GM12878 (cell line): ENCODE measurements around the gene CCDC61. TPM values are rescaled to one million over a fixed set of nuclear protein-coding genes. Genes with fewer than 3 reads are reported as not detected.

Experiments
- ATAC-seq: fragments of 200-7000 bp; cut with Tn5 transposase; 3 replicates; pipeline ENCODE4 v1.9.1; 2020; ENCODE audit warnings: mild to moderate bottlenecking, moderate library complexity
- BruUV-seq: library from RNA; stranded (reverse); fragments of 400-500 nt; replicated peaks from 2 replicates; lab custom pipeline; 2021; lab: Mats Ljungman, UMichigan
- CTCF ChIA-PET: fragments of 300-600 bp; sonication (Branson Sonifier 250); formaldehyde crosslinking; extraction: SDS; loops from one replicate; lab custom pipeline; 2021; ENCODE audit warnings: inconsistent platforms; lab: Yijun Ruan, JAX
- POLR2A ChIA-PET: fragments of 350-600 bp; formaldehyde crosslinking; extraction: SDS; loops from one replicate; lab custom pipeline; 2021; ENCODE audit warnings: inconsistent platforms; lab: Charles Lee
- RAD21 ChIA-PET: fragments of 300-600 bp; sonication (Branson Sonifier 250); formaldehyde crosslinking; loops from one replicate; lab custom pipeline; 2023; ENCODE audit warnings: antibody characterized with exemption; ENCODE audit not compliant: unreplicated experiment; lab: Charles Lee
- SMC1A ChIA-PET: fragments of 300-600 bp; sonication (Branson Sonifier 250); formaldehyde crosslinking; loops from one replicate; lab custom pipeline; 2023; ENCODE audit not compliant: unreplicated experiment, uncharacterized antibody; lab: Charles Lee
- DNase-seq: peaks from one replicate; pipeline ENCODE4 v3.0.0-alpha.2; 2011; ENCODE audit warnings: low read depth, low spot score
- FAIRE-seq: peaks from 3 replicates; lab custom pipeline; 2011; peaks lifted over from hg19 to GRCh38; lab: Jason Lieb, UNC
- H2AFZ ChIP-seq: 2 replicates; pipeline ENCODE4 v1.6.0; 2011; ENCODE audit warnings: low read depth, low read length, control low read depth; ENCODE audit not compliant: control insufficient read depth
- H3K27ac ChIP-seq: 2 replicates; pipeline ENCODE4 v1.5.1; 2011; ENCODE audit warnings: control low read depth; ENCODE audit not compliant: control insufficient read depth, insufficient read depth
- H3K27me3 ChIP-seq, 2 experiments: replicated peaks in 1 of 2; 2 replicates each; pipeline versions ENCODE4 v1.6.0 to v1.6.1; 2011; ENCODE audit warnings: low read length in 1 of 2; ENCODE audit not compliant: control insufficient read depth in 2 of 2, insufficient read depth in 2 of 2
- H3K36me3 ChIP-seq, 2 experiments: 2 replicates each; pipeline ENCODE4 v1.5.1; 2011; ENCODE audit warnings: low read length in 1 of 2; ENCODE audit not compliant: control insufficient read depth in 2 of 2, insufficient read depth in 2 of 2
- H3K4me1 ChIP-seq: 2 replicates; pipeline ENCODE4 v1.6.1; 2011; ENCODE audit warnings: mild to moderate bottlenecking, low read length, moderate library complexity, mixed read lengths; ENCODE audit not compliant: control insufficient read depth, insufficient read depth
- H3K4me2 ChIP-seq: 2 replicates; pipeline ENCODE4 v1.6.0; 2011; ENCODE audit warnings: control low read depth; ENCODE audit not compliant: control insufficient read depth, insufficient read depth
- H3K4me3 ChIP-seq: fragments of 200-600 bp; sonication (generic); 2 replicates; pipeline ENCODE4 v1.5.1; 2016
- H3K79me2 ChIP-seq: 2 replicates; pipeline ENCODE4 v1.6.0; 2011; ENCODE audit warnings: low read length; ENCODE audit not compliant: control insufficient read depth, insufficient read depth
- H3K9ac ChIP-seq: 2 replicates; pipeline ENCODE4 v1.8.0; 2011; ENCODE audit warnings: low read length, control low read depth, mixed read lengths; ENCODE audit not compliant: control insufficient read depth, insufficient read depth
- H3K9me3 ChIP-seq: replicated peaks from 3 replicates; pipeline ENCODE4 v1.5.1; 2011; ENCODE audit warnings: mild to moderate bottlenecking, low read length; ENCODE audit not compliant: control insufficient read depth, insufficient read depth
- H4K20me1 ChIP-seq: 2 replicates; pipeline ENCODE4 v1.6.0; 2011; ENCODE audit not compliant: control insufficient read depth, insufficient read depth
- BMI1 ChIP-seq: fragments of 450-650 bp; IDR thresholded peaks from 2 replicates; pipeline ENCODE4 v1.6.1; 2016; ENCODE audit warnings: mild to moderate bottlenecking, moderate library complexity, borderline replicate concordance
- IKZF1 ChIP-seq: fragments of 450-650 bp; conservative IDR thresholded peaks from 2 replicates; pipeline ENCODE4 v1.6.1; 2017; ENCODE audit warnings: antibody characterized with exemption, mild to moderate bottlenecking
- LARP7 ChIP-seq: fragments of 450-650 bp; IDR thresholded peaks from 2 replicates; pipeline ENCODE4 v1.6.1; 2017; ENCODE audit warnings: mild to moderate bottlenecking
- MTA2 ChIP-seq: fragments of 450-650 bp; IDR thresholded peaks from 2 replicates; pipeline ENCODE4 v1.6.1; 2016; ENCODE audit warnings: low read depth, mild to moderate bottlenecking, moderate library complexity
- MYB ChIP-seq: fragments of 150-350 bp; IDR thresholded peaks from 2 replicates; pipeline ENCODE4 v1.6.1; 2014; ENCODE audit warnings: mild to moderate bottlenecking, low read depth, low read length, borderline replicate concordance
- NBN ChIP-seq: fragments of 450-650 bp; IDR thresholded peaks from 2 replicates; pipeline ENCODE4 v1.6.1; 2016
- NKRF ChIP-seq: fragments of 450-650 bp; conservative IDR thresholded peaks from 2 replicates; pipeline ENCODE4 v1.6.1; 2017; ENCODE audit warnings: mild to moderate bottlenecking, moderate library complexity
- NR2F1 ChIP-seq: fragments of 450-650 bp; conservative IDR thresholded peaks from 2 replicates; pipeline ENCODE4 v1.6.1; 2017; ENCODE audit warnings: mild to moderate bottlenecking
- PBX3 ChIP-seq: IDR thresholded peaks from 2 replicates; pipeline ENCODE4 v1.6.1; 2011; ENCODE audit warnings: mild to moderate bottlenecking, low read depth, low read length, moderate library complexity; ENCODE audit not compliant: insufficient replicate concordance
- RAD51 ChIP-seq: fragments of 450-650 bp; IDR thresholded peaks from 2 replicates; pipeline ENCODE4 v1.6.1; 2016; ENCODE audit warnings: moderate library complexity, mild to moderate bottlenecking, inconsistent platforms
- RB1 ChIP-seq: fragments of 450-650 bp; formaldehyde crosslinking; IDR thresholded peaks from 2 replicates; pipeline ENCODE4 v1.6.1; 2017; ENCODE audit warnings: mild to moderate bottlenecking, borderline replicate concordance
- RCOR1 ChIP-seq: conservative IDR thresholded peaks from 2 replicates; pipeline ENCODE4 v1.6.1; 2012; ENCODE audit warnings: low read depth, low read length, improper control_type of control experiment
- REST ChIP-seq: IDR thresholded peaks from 2 replicates; pipeline ENCODE4 v1.6.1; 2012; ENCODE audit warnings: mild to moderate bottlenecking, low read depth, low read length
- SIX5 ChIP-seq: IDR thresholded peaks from 2 replicates; pipeline ENCODE4 v1.6.1; 2011; ENCODE audit warnings: mild to moderate bottlenecking, low read depth, low read length, moderate library complexity; ENCODE audit not compliant: severe bottlenecking
- SMC3 ChIP-seq: IDR thresholded peaks from 2 replicates; pipeline ENCODE4 v1.6.1; 2011; ENCODE audit warnings: low read length, improper control_type of control experiment, borderline replicate concordance
- SP1 ChIP-seq: IDR thresholded peaks from one replicate; pipeline ENCODE4 v1.6.1; 2011; ENCODE audit warnings: low read depth, low read length
- USF1 ChIP-seq: IDR thresholded peaks from 2 replicates; pipeline ENCODE4 v1.6.1; 2011; ENCODE audit warnings: borderline replicate concordance, low read depth, mild to moderate bottlenecking, moderate library complexity, mixed read lengths, low read length; ENCODE audit not compliant: insufficient read depth; ENCODE audit errors: extremely low read length
- WGBS: methylation state at CpG from one replicate; pipeline ENCODE4 v1.1.6; 2016; ENCODE audit warnings: low lambda C conversion rate; ENCODE audit not compliant: insufficient replicate concordance, insufficient coverage; ENCODE audit errors: missing lambda C conversion rate; 5-methylcytosine and 5-hydroxymethylcytosine counted together
- in situ Hi-C: fragments of 300-500 bp; cut with MboI; formaldehyde crosslinking; loops from 9 replicates; pipeline ENCODE4 v1.14.3; 2018; ENCODE audit warnings: mixed read lengths
- intact Hi-C: fragments of 100-400 bp; cut with micrococcal nuclease; formaldehyde crosslinking; loops from one replicate; pipeline ENCODE4 v1.14.2; 2022; ENCODE audit not compliant: unreplicated experiment
- polyA plus RNA-seq, 11 experiments: library from polyadenylated mRNA; depleted of rRNA in 4 of 11; unstranded in 6 of 11; stranded (reverse) in 5 of 11; fragments of >200 nt; fragmentation: Nextera tagmentation in 4 of 11; fragmentation: Illumina TruSeq in 1 of 11; extraction: Ambion mirVana in 4 of 11; extraction: Trizol in 1 of 11; gene quantifications; 1 replicate in 1 of 11; 2 replicates in 10 of 11; pipeline versions ENCODE4 v1.2.1 to v1.2.3, GENCODE V29; 2011 to 2016; ENCODE audit warnings: inconsistent platforms in 2 of 11, missing spikeins in 2 of 11, low read depth in 1 of 11
- total RNA-seq, 4 experiments: library from RNA; depleted of rRNA in 3 of 4; stranded (reverse); fragments of >200 nt in 3 of 4; fragmentation: Illumina TruSeq in 1 of 4; extraction: Trizol in 1 of 4; gene quantifications; 2 replicates each; pipeline versions ENCODE4 v1.2.1 to v1.2.3, GENCODE V29; 2013 to 2021

CCDC61 gene
- total and polyA plus RNA-seq, 10 of the 15 experiments (the other 5 are each of a cell fraction or from before 2014, with no cell fraction given) = 0.27 to 27.1 (median 8.7) TPM

- TF ChIP-seq RCOR1 = no peak
- TF ChIP-seq MYB = no peak
- TF ChIP-seq REST = no peak
- TF ChIP-seq BMI1 = no peak
- TF ChIP-seq SP1 = no peak
- TF ChIP-seq LARP7 = no peak
- no peak for TF ChIP-seq SIX5
- no peak for TF ChIP-seq RAD51
- TF ChIP-seq RB1 = no peak
Measured at GRCh38 chr19:46033401-46033800, 38.1 kb downstream of the CCDC61 start (continued).

- Histone ChIP-seq H3K27ac (no peak overlapping the region), H4K20me1 (no peaks in the 10 kb centered on the region), H3K4me1 (no peaks in the 10 kb centered on the region), H2AFZ (no peak overlapping the region), H3K4me3 (no peak overlapping the region), H3K9ac (no peak overlapping the region), H3K4me2 (no peak overlapping the region), H3K9me3 (no peaks in the 10 kb centered on the region; the same call in 2 of the 3 replicates), H3K27me3 (peaks cover 3 to 5% of the 10 kb centered on the region in 2 experiments; a peak in 3 of 4 replicates), H3K36me3 (no peaks in the 10 kb centered on the region), H3K79me2 (no peaks in the 10 kb centered on the region)
- POLR2A ChIA-PET = no interaction called here
- SMC1A ChIA-PET = no interaction called here
- RAD21 ChIA-PET = no interaction called here
- intact Hi-C loops (no loop called here), in situ Hi-C loops (no loop called here)
- CTCF ChIA-PET = no interaction called here
- no peak for DNase-seq
- BruUV-seq = no TSS peak
- no peak for ATAC-seq
- 51% methylated on average over 6 of the region's 6 CpGs for WGBS
- no peak for FAIRE-seq
- TF ChIP-seq RAD51 (no peak), PBX3 (no peak), MTA2 (no peak), SMC3 (no peak), USF1 (no peak), NKRF (no peak), IKZF1 (no peak), NBN (no peak), NR2F1 (no peak)
Measured at GRCh38 chr19:46035546-46035945, 40.3 kb downstream of the CCDC61 start.
